Coronary artery (tissue), 2 donors: ENCODE data around the gene PIP4P1.

Experiments used
- DNase-seq: peaks from one replicate; pipeline ENCODE4 v3.0.0-alpha.2; 2017; ENCODE audit warnings: low spot score
- H3K27ac ChIP-seq, 2 donors: fragments of 200-600 bp; sonication (generic); one replicate each; pipeline ENCODE4 v1.5.1; 2016 to 2019
- H3K4me3 ChIP-seq: fragments of 200-600 bp; sonication (generic); 2 replicates; pipeline ENCODE4 v1.5.1; 2016; ENCODE audit warnings: mild to moderate bottlenecking, moderate library complexity
- TF ChIP-seq, protein P1 (sequence below): fragments of 200-600 bp; sonication (generic); IDR thresholded peaks from one replicate; pipeline ENCODE4 v1.5.1; 2019; ENCODE audit warnings: antibody characterized with exemption

Gene PIP4P1

DNA sequence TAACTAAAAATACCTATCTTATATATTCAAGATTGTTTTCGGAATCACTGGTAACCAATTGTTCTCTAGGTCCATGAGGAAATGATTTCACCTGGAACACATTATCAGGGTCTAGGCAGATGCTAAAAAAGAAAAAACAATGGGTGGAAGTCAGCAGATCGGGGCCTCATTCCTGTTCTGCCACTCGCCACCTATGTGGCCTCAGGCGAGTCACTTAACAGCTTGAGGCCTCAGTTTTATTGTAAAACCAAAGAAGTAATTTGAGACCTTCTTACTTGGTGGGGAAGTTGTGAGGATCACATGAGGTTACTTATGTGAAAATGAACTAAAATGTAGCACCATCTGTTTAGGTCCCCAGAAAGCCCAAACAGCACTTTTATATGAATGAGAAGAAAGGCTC is 37.9 kb upstream of the PIP4P1 start:
- Histone ChIP-seq H3K4me3 (no peak overlapping the region), H3K27ac (no peak overlapping the region)

GRCh38 chr14:20498622-20499021 is 37.4 kb upstream of the PIP4P1 start:
- no peak overlapping the region for H3K27ac ChIP-seq
- DNase-seq: no peak
- no peak overlapping the region for H3K4me3 ChIP-seq
- TF ChIP-seq, protein P1, sequence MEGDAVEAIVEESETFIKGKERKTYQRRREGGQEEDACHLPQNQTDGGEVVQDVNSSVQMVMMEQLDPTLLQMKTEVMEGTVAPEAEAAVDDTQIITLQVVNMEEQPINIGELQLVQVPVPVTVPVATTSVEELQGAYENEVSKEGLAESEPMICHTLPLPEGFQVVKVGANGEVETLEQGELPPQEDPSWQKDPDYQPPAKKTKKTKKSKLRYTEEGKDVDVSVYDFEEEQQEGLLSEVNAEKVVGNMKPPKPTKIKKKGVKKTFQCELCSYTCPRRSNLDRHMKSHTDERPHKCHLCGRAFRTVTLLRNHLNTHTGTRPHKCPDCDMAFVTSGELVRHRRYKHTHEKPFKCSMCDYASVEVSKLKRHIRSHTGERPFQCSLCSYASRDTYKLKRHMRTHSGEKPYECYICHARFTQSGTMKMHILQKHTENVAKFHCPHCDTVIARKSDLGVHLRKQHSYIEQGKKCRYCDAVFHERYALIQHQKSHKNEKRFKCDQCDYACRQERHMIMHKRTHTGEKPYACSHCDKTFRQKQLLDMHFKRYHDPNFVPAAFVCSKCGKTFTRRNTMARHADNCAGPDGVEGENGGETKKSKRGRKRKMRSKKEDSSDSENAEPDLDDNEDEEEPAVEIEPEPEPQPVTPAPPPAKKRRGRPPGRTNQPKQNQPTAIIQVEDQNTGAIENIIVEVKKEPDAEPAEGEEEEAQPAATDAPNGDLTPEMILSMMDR: no peak

More for the DNA sequence above, 37.9 kb upstream of the PIP4P1 start:
- no peak for DNase-seq
- TF ChIP-seq, protein P1: no peak

DNA sequence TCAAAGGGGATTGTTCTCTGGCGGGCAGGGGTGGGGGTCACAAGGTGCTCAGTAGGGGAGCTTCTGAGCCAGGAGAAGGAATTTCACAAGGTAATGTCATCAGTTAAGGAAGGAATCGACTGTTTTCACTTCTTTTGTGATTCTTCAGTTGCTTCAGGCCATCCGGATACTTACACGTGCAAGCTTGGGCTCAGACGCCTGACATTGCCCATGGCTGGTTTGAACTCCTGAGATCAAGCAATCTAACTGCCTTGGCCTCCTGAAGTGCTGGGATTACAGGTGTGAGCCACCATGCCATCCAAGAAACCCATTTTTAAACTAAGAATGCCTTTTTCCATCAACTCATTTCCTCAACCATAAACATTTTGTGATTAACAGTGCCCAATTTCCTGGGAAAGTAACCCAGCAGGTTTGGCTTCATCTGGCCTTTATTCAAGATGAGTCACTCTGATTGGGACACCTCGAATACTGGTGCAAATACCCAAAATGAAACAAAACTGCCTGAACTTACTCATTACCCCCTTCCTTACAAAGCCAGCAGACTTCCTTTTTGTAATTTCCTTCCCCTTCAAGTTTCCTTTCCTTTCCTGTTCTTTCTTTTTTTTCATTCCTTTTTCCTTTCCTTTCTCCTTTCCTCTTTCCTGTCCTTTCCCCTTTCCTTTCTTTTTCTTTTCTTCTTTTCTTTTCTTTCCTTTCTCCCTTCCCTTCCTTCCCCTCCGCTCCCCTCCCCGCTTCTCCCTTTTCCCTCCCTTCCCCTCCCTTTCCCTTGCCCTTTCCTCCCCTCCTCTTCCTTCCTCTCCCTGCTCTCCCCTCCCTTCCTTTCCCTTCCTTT is 33.9 kb upstream of the PIP4P1 start:
- TF ChIP-seq, protein P1: no peak

DNA sequence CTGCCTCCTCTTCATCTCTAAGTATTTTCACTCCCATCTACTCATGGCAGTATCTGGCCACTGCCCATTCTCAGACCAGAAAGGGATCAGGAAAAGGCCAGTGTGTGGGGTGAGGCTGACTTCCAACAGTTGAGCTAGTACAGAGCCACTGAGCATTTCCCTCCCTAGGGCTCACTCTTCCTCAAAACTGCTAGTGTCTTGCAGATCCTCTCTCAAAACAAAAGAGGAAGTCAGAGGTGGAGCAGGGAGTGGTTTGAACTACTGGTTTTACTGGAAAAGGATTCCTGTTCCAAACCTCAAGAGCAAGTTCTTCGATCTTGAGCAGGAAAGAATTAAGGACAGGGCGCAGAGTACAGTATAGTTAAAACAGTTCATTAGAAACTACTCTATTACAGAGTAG is 32.4 kb upstream of the PIP4P1 start:
- no peak for DNase-seq

More for the DNA sequence above, 33.9 kb upstream of the PIP4P1 start:
- Histone ChIP-seq H3K4me3 (no peak overlapping the region), H3K27ac (no peak overlapping the region)
- DNase-seq: no peak

GRCh38 chr14:20492486-20492885 is 31.3 kb upstream of the PIP4P1 start:
- no peak overlapping the region for H3K27ac ChIP-seq
- TF ChIP-seq, protein P1: no peak
- no peak overlapping the region for H3K4me3 ChIP-seq
- DNase-seq: no peak

More for the DNA sequence above, 32.4 kb upstream of the PIP4P1 start:
- no peak overlapping the region for H3K4me3 ChIP-seq
- peak overlapping the region in 1 of 2 donors; percentile 41 for H3K27ac ChIP-seq
- TF ChIP-seq, protein P1: no peak

GRCh38 chr14:20490563-20490962 is 29.3 kb upstream of the PIP4P1 start:
- H3K27ac ChIP-seq: no peak overlapping the region
- H3K4me3 ChIP-seq: no peak overlapping the region
- DNase-seq: no peak
- TF ChIP-seq, protein P1: no peak
